ENCODE data around the gene TACC2.

GRCh38 chr10:121975295-121976086, 13.5 kb upstream of the TACC2 start:
- TF ChIP-seq CTCF (IDR thresholded peaks at IDR 0.05): no peak
- TF ChIP-seq POLR2A (IDR thresholded peaks at IDR 0.05): no peak

All from lower leg skin (tissue), 3 donors.